NCI-H2196 (cell line): ENCODE data around the gene HOXB2.
"Not testable (repeated sequence)": the region's sequence is repeated elsewhere in the genome, so short reads cannot be mapped to it uniquely, and the experiment has no call there.

ENCODE experiments used
- DNase-seq: peaks from one replicate; lab custom pipeline; 2025; ENCODE audit not compliant: unreplicated experiment; lab: John Stamatoyannopoulos, UW

The HOXB2 gene

DNA sequence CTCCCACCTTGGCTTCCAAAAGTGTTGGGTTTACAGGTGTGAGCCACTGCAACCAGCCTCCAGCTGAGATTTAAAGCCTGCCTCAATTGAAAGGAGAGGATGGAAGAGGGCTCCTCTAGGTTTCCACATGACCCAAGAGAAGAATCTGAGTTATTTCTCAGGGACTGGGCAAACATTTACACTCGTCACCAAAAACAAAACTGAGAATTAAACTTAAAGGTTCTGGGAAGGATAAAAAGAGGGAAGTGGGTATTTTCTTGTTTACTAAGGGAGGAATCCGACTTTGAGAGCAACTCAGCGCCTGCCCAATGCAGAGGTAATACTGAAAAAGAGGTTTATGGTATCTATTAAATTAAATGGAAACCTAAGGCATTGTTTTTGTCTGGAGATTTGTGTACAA lies 27.4 kb downstream of the HOXB2 start:
- DNase-seq, result no peak

- DNase-seq, result no peak
Observed at GRCh38 chr17:48515925-48516900, 28.7 kb downstream of the HOXB2 start.

DNA sequence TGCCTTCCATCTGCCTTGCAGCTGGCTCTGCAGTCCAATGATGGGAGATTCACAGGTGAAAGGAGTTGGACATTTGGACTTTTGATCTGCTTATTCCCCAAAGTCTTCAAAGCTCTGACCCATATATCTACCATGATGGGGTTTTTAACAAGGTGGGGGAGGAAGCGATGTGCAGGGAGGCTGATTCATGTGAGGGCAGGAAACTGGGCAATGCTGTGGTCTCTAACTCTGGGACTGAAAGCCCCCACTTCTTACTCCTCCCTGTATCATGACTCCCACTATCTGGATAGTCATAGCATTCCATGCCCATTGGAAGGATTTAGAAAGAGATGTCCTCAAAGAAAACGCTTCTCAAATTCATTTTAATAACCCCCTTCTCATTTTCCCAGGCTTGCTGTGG lies 30.4 kb downstream of the HOXB2 start:
- no peak for DNase-seq

- DNase-seq, result no peak
Observed at GRCh38 chr17:48513666-48514455, 31.0 kb downstream of the HOXB2 start.

- DNase-seq, result no peak
Observed at GRCh38 chr17:48513097-48513496, 31.8 kb downstream of the HOXB2 start.

- no peak for DNase-seq
Observed at GRCh38 chr17:48510761-48511604, 33.9 kb downstream of the HOXB2 start.

DNA sequence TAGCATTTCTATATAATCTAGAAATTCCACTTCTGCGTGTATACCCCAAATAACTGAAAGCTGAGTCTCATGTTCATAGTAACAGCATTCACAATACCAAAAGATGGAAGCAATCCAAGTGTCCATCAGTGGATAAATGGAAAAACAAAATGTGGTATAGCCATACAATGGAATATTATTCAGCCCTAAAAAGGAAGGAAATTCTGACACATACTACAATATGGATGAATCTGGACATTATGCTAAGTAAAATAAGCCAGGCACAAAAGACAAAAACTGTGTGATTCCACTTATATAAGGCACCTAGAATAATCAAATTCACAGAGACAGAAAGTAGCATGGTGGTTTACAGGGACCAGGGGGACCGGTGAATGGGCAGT lies 34.5 kb downstream of the HOXB2 start:
- DNase-seq, result no peak

- DNase-seq, result not testable (repeated sequence)
Observed at GRCh38 chr17:48509708-48510107, 35.2 kb downstream of the HOXB2 start.

GRCh38 chr17:48506246-48506645 lies 38.7 kb downstream of the HOXB2 start:
- no peak for DNase-seq

DNA sequence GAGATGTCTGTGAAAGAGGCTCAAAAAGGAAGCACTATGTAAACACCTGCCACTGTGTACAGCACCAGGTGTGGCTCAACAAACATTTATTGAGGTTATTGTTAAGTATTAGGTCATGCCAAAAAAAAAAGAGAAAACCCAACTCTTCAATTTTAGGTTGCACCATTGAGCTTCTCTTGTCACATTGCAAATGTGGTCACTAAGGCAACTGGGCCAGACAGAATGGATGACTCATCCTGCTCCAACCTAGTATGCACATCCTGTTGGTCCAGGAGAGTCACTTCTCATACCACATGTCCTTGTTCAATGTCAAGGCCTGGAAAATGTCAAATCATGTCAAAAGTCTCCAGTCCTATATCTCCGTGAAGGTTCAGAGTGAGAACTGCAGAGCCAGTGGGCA lies 39.1 kb downstream of the HOXB2 start:
- peak; percentile 91 for DNase-seq

DNA sequence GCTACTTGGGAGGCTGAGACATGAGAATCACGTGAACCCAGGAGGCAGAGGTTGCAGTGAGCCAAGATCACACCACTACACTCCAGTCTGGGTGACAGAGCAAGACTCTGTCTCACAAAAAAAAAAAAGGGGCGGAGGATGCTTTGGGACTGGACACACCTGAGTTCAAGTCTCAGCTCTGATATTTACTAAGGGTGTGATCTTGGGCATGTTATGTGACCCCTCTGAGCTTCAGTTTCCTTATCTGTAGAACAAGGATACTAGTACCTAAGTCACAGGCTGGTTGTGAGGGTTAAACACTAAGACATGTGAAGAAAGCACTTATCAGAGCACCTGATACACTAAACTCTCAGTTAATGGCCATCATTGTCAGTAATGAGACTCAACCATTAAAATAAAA lies 40.0 kb downstream of the HOXB2 start:
- no peak for DNase-seq

- no peak for DNase-seq
Observed at GRCh38 chr17:48503747-48504146, 41.2 kb downstream of the HOXB2 start.

GRCh38 chr17:48502901-48503300 lies 42.0 kb downstream of the HOXB2 start:
- no peak for DNase-seq

DNA sequence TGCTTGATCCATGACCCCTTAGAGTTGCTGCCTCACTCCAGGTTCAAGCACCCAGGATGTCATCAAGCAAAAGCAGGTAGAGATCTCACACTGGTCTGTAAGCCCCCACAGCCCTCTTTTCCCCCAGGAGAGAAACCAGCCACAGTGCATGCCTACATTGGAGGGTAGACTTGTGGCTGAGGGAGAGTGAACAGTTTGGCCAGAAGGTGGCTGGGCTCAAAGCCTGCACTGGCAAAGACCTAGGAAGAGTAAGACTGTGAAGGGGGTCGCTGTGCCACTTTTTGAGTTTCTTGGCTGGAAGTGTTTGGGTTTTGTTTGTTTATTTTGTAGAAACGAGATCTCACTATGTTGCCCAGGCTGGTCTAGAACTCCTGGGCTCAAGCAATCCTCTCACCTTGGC lies 42.6 kb downstream of the HOXB2 start:
- no peak for DNase-seq

GRCh38 chr17:48500435-48501426 lies 44.2 kb downstream of the HOXB2 start:
- no peak for DNase-seq

DNA sequence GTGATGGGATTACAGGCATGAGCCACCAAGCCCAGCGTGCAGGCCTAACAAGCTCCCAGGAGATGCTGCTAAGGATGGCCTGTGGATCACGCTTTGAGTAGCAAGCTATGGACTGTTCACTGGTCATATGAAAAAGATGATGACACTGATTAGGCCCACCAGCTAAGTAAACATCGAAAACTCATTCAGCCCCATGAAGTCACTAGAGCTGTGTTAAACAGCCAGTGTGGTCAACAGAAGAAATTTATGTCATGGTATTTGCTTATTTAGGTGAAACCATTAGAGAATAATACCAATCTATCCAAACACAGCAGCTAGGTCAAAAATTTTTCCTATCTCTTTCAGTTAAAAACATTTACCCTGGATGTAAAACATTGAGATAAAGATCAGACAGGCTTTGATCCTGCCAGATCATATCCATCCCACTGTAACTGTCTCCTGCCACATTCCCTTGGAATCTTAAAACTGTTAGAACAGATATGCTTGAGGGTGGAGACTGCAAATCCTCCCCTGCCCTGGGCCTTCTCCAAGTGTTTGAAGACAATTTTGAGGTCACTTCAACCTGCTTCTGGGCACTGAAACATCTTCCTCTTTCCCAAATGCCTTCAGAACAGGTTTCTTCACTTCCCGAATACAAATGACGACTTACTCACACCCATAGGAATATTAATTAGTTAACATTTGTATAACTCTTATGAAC lies 45.0 kb downstream of the HOXB2 start:
- no peak for DNase-seq

GRCh38 chr17:48499248-48499647 lies 45.7 kb downstream of the HOXB2 start:
- DNase-seq, result no peak

DNA sequence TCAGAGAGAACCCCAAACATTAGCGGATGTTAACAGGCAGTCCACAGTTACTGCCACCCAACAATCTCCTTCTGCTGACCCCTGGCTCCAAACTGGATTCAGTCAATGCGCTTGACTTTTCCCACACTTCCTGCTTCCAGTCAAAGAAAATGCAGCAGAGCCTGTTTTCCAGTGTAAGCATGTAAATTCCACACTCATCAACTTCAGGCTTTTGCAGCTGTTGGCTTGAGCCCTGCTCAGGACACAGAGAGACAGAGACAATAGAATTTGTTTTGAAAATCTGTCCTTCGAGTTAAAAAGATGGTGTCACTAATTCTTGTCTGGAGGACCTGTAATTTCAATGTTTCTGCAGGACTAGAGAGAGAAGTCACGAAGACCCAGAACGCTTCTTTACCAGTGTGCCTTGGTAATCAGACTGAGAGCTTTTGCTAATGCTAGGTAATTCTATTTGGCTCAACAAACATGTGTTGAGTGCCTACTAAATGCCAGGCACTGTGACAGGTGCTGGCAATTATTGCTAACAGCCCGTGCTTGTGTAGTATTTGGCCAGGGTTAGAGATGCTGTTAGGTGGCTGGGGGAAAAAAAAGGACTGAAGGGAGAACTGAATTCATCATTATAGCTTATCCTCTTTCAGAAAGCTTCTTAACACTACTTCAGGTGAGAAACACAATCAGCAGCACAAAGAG lies 46.6 kb downstream of the HOXB2 start:
- no peak for DNase-seq

GRCh38 chr17:48497103-48497502 lies 47.8 kb downstream of the HOXB2 start:
- DNase-seq, result no peak
